HG03108 (cell line): ENCODE results near the gene SVIL.

ENCODE experiments used
- ATAC-seq: cut with Tn5 transposase; IDR thresholded peaks from one replicate; pipeline ENCODE4 v1.9.1; 2021; ENCODE audit warnings: moderate library complexity; ENCODE audit not compliant: unreplicated experiment

The SVIL gene, protein sequence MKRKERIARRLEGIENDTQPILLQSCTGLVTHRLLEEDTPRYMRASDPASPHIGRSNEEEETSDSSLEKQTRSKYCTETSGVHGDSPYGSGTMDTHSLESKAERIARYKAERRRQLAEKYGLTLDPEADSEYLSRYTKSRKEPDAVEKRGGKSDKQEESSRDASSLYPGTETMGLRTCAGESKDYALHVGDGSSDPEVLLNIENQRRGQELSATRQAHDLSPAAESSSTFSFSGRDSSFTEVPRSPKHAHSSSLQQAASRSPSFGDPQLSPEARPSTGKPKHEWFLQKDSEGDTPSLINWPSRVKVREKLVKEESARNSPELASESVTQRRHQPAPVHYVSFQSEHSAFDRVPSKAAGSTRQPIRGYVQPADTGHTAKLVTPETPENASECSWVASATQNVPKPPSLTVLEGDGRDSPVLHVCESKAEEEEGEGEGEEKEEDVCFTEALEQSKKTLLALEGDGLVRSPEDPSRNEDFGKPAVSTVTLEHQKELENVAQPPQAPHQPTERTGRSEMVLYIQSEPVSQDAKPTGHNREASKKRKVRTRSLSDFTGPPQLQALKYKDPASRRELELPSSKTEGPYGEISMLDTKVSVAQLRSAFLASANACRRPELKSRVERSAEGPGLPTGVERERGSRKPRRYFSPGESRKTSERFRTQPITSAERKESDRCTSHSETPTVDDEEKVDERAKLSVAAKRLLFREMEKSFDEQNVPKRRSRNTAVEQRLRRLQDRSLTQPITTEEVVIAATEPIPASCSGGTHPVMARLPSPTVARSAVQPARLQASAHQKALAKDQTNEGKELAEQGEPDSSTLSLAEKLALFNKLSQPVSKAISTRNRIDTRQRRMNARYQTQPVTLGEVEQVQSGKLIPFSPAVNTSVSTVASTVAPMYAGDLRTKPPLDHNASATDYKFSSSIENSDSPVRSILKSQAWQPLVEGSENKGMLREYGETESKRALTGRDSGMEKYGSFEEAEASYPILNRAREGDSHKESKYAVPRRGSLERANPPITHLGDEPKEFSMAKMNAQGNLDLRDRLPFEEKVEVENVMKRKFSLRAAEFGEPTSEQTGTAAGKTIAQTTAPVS (N-terminal part only)

DNA sequence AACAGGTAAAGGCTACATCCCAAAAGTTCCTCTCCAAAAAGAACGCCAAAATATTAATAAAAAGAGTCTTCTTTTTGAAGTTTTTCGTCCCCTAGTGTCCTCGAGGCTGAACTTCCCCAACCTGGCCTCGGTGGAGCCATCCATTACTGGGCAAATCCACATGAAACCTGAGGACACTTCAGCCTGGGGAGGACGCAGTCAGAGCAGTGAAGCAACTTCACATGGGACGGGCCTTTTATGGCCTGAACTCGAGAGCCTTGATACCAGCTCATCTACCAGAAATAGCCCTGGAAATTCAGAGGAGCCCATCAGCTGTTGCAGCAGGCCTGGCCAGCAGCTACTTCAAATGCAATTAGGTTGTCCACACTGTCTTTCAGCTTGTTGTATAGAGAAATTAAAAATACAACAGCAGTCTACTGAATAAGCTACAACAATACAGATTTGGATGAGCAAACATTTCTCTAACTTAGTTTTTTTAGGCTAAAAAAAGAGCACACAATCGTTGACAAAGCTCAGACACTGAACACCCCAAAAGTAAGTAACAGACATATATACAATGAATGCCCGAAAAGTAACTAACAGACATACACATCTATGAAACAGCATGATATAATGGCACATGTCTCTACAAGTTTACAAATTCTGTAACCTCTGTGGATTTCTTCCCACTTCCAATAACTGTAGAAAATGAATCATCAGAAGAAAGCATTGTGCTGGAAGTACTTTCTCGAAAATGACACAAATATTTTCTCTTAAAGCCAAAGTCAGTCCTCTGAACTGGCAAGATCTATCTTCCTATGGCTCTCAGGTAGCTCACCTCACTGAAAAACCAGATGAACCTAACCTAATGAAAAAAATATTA, at the start of gene SVIL:
Gene SVIL (minus strand): TSS at position 208 of the 862 bp plus-strand sequence. CDS start 79,913 bp downstream, outside the sequence.
- no peak for ATAC-seq

GRCh38 chr10:29681676-29682448, 47.1 kb upstream of the SVIL start:
- no peak for ATAC-seq

- no peak for ATAC-seq
Measured at GRCh38 chr10:29680091-29680490, 45.3 kb upstream of the SVIL start.

DNA sequence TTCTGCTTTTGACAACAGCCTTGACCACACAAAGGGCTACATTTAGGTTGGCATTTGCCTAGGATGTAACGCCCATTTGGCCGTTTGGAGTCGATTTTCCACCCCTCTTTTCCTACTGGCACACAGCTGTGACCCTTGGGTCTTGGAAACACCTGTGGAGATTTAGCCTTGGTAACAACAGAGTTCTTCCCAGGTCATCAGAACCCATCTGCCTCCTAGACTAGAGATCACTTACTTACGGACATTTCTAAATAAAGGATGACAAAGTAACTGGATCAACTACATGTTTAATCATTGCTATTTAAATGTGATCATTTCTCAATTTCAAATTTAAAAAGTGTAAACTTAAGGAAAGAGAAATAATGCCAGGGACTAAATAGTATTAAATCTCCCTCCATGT, 42.0 kb upstream of the SVIL start:
- ATAC-seq, result no peak

DNA sequence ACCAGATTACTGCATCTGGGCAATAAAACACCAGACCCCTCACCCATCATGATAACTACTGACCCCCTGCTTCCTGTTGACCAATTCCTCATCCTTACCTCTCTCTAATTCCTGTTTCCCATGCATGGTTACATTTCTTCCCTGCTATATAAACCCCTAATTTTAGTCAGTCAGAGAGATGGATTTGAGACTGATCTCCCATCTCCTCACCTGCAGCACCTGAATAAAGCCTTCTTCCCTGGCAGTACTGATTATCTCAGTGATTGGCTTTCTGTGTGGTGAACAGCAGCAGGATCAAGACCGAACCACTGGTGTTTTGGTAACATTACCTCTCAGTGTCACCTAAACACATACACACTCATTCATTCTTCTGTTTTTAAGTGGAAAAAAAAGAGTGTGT, 41.2 kb upstream of the SVIL start:
- no peak for ATAC-seq

GRCh38 chr10:29671968-29672367, 37.2 kb upstream of the SVIL start:
- no peak for ATAC-seq

- ATAC-seq, result no peak
Measured at GRCh38 chr10:29671228-29671780, 36.5 kb upstream of the SVIL start.

GRCh38 chr10:29670761-29671160, 36.0 kb upstream of the SVIL start:
- ATAC-seq, result no peak

GRCh38 chr10:29669149-29669548, 34.4 kb upstream of the SVIL start:
- no peak for ATAC-seq

GRCh38 chr10:29668628-29669027, 33.9 kb upstream of the SVIL start:
- ATAC-seq, result no peak

DNA sequence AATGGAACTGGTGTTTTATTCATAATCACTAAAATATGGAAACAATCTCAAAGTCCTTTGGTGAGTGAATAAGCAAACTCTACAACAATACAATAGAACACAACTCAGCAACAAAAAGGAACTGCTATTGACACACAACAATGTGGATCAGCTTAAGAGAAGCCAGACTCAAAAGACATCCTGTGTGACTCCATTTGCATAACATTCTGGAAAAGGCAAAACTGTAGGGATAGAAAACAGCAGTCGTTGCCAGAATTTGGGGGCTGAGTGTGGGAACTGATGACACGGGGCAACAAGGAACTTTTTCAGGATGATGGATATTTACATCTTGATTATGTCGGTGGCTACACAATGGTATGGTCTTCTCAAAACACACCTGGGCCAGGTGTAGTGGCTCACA, 32.4 kb upstream of the SVIL start:
- no peak for ATAC-seq

DNA sequence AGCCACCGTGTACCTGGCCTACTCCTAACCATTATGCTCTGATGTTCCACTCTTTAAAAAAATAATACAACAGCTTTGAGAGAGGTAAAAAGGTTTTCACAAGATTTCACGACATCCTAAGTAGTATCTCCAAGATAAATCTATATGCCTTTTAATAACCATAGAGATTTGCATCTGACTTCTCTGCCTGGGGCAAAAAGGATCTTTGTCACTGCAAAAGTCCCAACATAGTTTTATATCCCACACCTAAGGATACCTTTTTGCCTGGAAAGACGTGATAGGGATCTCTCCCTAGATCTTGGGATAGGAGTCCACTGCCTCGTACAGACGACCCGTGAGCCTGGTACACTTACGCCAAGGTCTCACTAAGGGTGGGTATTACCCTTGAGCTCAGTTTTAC, 31.4 kb upstream of the SVIL start:
- no peak for ATAC-seq

DNA sequence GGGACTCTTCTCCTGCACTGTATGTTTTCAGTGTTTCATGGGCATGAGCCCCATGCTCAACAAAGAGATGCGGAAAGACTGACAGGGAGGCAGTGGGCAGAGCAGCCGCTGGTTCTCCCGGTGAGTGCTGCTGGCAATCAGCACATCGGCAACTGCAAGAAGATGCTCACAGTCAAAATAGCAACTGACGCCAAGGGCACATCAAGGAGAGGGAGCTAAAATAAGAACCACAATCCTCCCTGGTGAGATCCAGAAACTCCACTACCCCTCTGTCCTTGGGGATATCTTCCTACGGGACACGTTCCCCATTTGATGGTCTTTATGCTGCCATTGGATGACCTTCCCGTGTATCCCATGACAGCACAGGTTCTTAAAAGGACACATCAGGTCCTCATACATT, 28.9 kb upstream of the SVIL start:
- no peak for ATAC-seq

- peak; percentile 96 for ATAC-seq
Measured at GRCh38 chr10:29658984-29659965, 24.5 kb upstream of the SVIL start.

- no peak for ATAC-seq
Measured at GRCh38 chr10:29657719-29658274, 23.0 kb upstream of the SVIL start.

DNA sequence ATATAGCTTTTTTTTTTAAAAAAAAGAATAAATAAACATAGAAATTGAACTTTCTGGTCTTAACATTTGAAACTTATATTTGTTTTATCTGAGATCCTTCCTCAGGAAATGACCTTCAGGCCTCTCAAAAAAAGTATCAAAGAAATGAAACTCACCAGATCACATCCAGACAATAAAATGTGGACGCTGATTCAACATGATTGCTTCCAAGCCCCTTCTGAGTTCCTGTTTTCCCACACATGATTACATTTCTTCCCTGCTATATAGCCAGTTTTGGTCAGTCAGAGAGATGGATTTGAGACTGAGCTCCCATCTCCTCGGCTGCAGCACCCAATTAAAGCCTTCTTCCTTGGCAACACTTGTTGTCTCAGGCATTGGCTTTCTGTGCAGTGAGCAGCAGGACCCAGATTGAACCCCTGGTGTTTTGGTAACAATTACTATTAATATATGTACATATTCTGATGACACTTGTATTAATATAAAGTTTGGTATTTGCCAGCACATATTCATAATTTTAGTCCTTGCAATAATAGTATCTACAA, 21.8 kb upstream of the SVIL start:
- ATAC-seq, result no peak

DNA sequence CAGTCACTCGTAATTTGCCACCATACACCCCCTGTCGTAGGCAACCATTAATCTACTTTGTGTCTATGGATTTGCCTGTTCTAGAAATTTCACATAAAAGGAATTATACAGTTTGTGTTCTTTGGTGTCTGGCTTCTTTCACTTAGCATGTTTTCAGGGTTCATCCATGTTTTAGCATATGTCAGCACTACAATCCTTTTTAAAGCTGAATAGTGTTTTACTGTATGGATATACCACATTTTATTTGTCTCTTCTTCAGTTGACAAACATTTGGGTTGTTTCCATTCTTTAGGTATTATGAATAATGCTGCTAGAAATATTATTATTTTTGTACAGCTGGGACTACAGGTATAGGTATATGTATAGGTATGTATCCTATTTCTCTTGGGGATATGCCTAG, 17.4 kb upstream of the SVIL start:
- ATAC-seq, result no peak

- ATAC-seq, result no peak
Measured at GRCh38 chr10:29651767-29652166, 17.0 kb upstream of the SVIL start.
